NCI-H2081 treated with DMSO at 0.1 percent for 48 hours (cell line): ENCODE results near the gene NOTO.
A peak's percentile ranks its signal among the peaks of the same experiment; 100 is the strongest.

ENCODE experiments used
- DNase-seq: peaks from one replicate; lab custom pipeline; 2025; lab: John Stamatoyannopoulos, UW

NOTO gene

DNA sequence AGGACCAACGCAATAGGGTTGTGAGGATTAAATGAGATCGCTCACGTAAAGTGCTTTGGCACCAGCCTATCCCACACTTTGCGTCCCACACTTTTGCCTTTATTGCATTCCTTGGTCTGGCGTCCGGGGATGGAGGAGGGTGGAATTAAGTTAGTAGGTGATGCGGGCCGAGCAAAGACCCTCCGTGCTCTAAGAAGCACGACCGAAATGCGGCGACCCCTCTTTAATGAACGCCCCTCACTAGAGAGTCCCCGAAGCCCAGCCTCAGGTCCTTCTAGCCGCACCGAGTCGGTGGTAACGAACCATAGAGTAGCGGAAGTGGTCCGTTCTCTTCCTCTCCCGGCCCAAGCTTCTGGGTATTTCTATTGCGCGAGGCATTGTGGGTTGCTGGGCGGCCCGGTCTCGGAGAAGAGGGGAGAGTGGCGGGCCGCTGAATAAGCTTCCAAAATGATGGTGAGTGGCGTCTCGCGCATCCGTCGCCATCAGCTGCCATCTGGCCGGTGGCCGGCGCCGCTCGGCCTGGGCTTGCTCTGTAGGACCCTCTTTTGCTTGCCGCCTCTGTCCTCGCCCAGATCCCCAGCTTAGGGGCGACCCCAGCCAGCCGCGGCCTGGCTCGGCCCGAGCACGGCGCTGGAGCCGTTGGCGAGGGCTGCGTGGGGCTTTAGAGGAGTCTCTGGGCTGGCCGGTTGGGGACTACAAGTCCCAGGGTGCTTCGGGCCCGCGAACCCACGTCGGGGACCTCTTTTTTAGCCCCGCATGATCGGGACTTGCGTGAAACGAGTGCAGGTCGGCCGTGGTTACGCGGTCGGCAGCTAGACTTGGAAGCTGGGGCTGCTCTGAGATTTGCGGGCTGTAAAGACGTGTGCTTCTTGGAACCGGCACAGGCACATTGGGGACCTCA lies 31.8 kb downstream of the NOTO start, which contains the start of gene CCT7:
TSS of gene CCT7 (plus strand) at position 377 of the 901 bp plus-strand sequence. CDS start at position 448, 71 bp downstream.
- peak; percentile 85 for DNase-seq

GRCh38 chr2:73235315-73236028 lies 33.1 kb downstream of the NOTO start:
- DNase-seq, result no peak

DNA sequence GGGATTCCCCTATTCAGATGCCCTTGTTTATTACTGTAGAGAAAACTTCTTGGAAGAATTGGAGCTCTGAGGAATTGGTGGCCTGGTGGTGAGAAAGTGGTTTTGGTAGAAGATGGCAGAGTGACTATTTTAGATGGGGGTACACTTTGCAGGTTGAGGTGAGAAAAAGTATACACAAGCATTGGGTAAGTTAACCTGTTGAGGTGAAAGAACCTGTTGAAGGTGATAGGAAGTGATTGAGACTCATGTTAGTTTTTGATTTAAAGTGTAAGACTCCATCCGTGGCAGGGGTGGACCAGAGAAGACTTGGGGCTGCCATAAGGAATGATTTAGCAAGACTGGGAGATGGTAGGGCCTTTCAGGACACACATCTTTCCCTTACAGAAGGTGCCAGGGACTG lies 34.8 kb downstream of the NOTO start:
- DNase-seq, result no peak

DNA sequence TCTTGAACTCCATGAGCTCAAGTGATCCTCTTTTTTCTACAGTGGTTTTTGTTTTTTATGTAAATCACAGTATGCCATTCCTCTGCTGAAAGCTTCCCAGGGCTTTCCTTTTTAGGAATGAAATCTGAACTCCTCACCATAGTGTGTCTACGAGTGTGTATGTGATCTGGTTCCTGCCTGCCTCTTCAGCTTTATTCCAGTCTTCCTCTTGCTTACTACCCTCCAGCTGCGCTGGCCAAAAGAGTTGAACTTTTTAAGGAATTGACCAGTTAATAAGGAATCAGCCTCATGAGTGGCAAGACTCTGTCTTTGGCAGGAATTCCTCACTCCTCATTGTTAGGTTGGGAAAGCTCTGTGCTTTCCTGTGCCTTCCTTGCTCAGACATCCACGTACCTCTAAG lies 35.8 kb downstream of the NOTO start:
- DNase-seq, result no peak

DNA sequence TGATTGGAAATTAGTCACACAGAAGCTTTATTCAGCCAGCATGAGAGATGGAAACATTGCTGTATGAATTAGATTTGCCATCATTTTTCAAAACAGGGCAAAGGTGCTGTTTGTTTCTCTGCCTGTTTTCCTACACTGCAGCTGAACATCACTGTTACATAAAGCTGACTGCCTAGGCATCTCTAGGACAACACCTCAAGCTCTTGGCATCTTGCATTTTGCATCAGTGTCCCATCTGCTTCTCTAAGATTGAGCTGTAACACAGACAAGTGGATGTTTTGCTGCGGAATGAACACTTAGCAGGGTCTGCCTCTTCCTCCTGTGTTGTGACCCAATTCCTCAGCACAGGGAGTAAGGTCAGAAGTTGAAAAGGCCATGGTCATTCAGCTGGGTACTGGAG lies 36.6 kb downstream of the NOTO start:
- no peak for DNase-seq

GRCh38 chr2:73239776-73240175 lies 37.4 kb downstream of the NOTO start:
- DNase-seq, result no peak

- DNase-seq, result peak; percentile 25
Observed at GRCh38 chr2:73243884-73244570, 41.7 kb downstream of the NOTO start.

GRCh38 chr2:73244580-73244979 lies 42.2 kb downstream of the NOTO start:
- no peak for DNase-seq

DNA sequence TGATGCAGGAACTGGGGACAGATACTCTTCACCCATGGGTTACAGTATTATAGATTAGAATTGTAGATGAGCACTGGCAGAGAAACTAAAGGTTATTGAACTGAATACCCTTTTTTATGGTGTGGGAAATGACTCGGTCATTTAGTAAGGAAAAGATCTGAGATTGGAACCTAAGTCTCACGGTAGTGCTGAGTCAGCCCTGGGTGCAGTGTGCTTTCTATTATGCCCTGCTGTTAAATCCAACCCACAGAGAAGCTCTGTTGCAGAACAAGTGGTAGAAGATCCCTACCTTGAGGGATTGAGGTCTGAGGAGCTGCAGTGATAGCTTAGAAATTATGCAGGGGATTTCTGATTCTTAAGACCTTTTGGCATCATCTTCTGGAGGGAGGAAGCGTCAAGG lies 44.5 kb downstream of the NOTO start:
- DNase-seq, result no peak

DNA sequence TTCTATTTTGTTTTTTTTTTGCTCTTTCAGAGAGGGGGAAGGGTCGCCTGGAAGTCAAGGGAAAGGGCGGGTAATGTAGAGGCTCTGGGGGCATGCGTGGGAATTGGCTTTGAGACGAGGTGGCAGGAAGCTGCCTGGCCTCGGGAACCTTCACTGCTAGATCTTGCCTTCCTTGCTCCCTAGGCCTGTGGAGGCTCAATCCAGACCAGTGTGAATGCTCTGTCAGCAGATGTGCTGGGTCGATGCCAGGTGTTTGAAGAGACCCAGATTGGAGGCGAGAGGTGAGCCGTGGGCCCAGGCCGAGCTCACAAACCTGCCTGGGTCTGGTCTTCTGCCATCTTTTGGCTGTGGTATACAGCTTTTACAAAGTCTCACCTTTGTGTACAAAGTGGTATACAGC lies 47.3 kb downstream of the NOTO start:
- DNase-seq, result no peak

- no peak for DNase-seq
Observed at GRCh38 chr2:73250872-73251846, 48.8 kb downstream of the NOTO start.

GRCh38 chr2:73252238-73253027 lies 50.1 kb downstream of the NOTO start:
- DNase-seq, result no peak

GRCh38 chr2:73253400-73253799 lies 51.0 kb downstream of the NOTO start:
- no peak for DNase-seq

- DNase-seq, result no peak
Observed at GRCh38 chr2:73253901-73254300, 51.5 kb downstream of the NOTO start.

- no peak for DNase-seq
Observed at GRCh38 chr2:73254343-73255006, 52.1 kb downstream of the NOTO start.

DNA sequence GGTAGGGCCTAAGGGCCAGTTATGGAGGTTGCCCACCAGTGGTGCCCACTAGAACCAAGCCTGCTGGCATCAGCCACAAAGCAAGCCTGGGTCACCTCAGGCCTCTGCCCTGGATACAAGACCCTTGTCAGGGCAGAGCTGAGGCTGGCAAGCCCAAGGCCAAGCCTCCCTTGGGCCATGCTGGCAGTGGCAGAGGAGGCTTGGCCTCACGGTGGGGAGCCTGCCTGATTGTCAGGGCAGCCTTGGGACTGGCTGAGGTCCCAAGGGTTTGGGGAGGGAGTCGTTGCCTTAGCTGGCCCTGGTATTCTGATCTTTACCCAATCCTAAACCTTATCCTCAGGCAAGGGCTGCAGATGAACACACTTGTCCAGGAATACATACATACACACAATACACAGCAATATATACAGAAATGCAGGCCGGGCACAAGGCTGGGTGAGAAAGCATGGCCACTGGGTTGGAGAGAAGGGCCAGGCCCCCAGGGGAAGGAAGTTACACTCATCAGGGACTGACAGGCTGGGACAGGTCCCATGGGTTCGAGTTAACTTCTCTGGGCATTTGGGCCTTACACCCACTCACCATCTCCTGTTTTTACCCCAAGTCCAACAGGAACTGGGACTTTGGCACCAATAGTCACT lies 52.8 kb downstream of the NOTO start:
- no peak for DNase-seq

GRCh38 chr2:73255907-73256617 lies 53.7 kb downstream of the NOTO start:
- no peak for DNase-seq

DNA sequence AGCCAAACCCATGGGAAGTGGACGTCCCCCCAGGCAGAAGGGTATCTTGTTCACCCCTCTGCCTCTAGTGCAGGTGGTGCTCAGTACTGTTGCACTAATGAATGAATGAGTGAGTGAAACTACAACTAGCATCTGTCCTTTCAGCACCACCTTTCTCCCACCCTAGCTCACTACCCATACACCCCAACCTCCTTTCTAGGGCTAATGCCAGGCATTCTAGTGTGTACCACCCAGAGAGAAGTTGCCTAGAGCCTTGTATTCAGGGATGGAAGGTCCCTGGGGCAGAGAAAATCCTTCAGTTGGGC lies 54.2 kb downstream of the NOTO start:
- DNase-seq, result no peak

- DNase-seq, result no peak
Observed at GRCh38 chr2:73257021-73257420, 54.6 kb downstream of the NOTO start.
